ENCODE results near the gene WFDC5. TPM values are rescaled to one million over a fixed set of nuclear protein-coding genes. Genes with fewer than 3 reads are reported as not detected.

WFDC5 gene
- total RNA-seq, 3 donors from 2014 or later = not detected

GRCh38 chr20:45077559-45077958 is 37.4 kb downstream of the WFDC5 start:
- Histone ChIP-seq H3K9me3 (peaks cover 5% of the 10 kb centered on the region), H3K36me3 (ENCODE audit: low read depth) (peaks cover 15% of the 10 kb centered on the region), H3K4me1 (ENCODE audit: low read depth) (no peaks in the 10 kb centered on the region), H3K4me3 (no peak overlapping the region)
- no peak for ATAC-seq
- intact Hi-C loops (cut with DNase I, micrococcal nuclease) = no loop called here
- TF ChIP-seq, protein P1, sequence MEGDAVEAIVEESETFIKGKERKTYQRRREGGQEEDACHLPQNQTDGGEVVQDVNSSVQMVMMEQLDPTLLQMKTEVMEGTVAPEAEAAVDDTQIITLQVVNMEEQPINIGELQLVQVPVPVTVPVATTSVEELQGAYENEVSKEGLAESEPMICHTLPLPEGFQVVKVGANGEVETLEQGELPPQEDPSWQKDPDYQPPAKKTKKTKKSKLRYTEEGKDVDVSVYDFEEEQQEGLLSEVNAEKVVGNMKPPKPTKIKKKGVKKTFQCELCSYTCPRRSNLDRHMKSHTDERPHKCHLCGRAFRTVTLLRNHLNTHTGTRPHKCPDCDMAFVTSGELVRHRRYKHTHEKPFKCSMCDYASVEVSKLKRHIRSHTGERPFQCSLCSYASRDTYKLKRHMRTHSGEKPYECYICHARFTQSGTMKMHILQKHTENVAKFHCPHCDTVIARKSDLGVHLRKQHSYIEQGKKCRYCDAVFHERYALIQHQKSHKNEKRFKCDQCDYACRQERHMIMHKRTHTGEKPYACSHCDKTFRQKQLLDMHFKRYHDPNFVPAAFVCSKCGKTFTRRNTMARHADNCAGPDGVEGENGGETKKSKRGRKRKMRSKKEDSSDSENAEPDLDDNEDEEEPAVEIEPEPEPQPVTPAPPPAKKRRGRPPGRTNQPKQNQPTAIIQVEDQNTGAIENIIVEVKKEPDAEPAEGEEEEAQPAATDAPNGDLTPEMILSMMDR (IDR thresholded peaks at IDR 0.05) = no peak
- DNase-seq = no peak

GRCh38 chr20:45073221-45073620 is 41.8 kb downstream of the WFDC5 start:
- Histone ChIP-seq H3K9me3 (no peaks in the 10 kb centered on the region), H3K36me3 (ENCODE audit: low read depth) (peaks cover 15% of the 10 kb centered on the region), H3K4me3 (no peak overlapping the region), H3K4me1 (ENCODE audit: low read depth) (no peaks in the 10 kb centered on the region)
- intact Hi-C loops (cut with DNase I, micrococcal nuclease) = no loop called here
- no peak for DNase-seq
- ATAC-seq = no peak
- TF ChIP-seq, protein P1 (IDR thresholded peaks at IDR 0.05) = no peak

DNA sequence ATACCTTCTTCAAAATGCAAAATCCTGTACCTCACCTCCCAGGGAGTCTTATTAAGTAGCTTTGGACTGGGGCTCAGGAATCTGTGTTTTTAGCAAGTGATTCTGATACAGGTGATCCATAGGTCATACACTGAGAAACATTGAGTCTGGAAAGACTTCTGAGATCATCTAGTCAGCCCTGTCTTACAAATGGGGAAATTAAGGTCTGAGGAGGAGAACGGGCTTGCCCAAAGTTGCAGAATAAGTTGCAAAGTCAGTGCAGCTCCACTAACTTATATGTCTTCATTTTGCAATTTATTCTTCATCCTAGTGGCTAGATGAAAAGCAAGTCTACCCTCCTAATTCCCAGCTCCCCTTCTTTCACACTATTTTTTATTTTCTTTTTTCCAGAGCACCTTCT is 42.9 kb downstream of the WFDC5 start:
- no peaks in the 10 kb centered on the region for H3K9me3 ChIP-seq
- intact Hi-C loops (cut with DNase I, micrococcal nuclease) = no loop called here
- peaks cover 15% of the 10 kb centered on the region for H3K36me3 ChIP-seq (ENCODE audit: low read depth)
- ATAC-seq (no peak), DNase-seq (no peak)
- TF ChIP-seq, protein P1 (IDR thresholded peaks at IDR 0.05) = no peak
- no peak overlapping the region for H3K4me3 ChIP-seq
- H3K4me1 ChIP-seq (ENCODE audit: low read depth) = no peaks in the 10 kb centered on the region

DNA sequence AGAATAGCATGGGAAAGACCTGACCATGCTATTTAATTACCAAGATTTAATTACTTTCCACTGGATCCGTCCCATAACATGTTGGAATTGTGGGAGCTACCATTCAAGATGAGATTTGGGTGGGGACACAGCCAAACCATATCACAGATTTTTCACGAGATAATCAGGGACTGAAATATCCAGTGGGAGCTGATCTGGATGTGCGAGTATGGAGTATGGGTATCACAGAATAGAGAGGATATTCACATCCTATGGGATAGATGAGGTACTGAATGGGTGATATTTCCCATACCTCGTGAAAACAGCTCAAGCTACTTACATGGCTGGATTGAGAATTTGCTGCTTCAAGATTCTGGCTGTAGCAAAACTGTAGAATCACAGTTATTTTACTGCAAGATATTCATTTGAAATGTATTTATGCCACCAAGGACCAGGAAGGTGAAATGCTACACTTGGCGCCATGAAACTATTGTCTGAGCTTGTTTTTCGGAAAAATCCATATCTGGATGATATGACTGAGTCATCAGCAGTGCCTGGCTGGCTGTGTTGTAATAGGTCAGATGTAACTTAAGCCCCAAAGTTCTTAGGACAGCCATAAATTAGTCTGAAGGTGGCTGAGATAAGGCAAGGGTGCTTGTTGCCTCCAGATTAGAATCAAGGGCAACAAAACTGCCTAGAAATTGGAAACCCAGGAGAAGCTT is 43.9 kb downstream of the WFDC5 start:
- no peak for ATAC-seq
- Histone ChIP-seq H3K36me3 (ENCODE audit: low read depth) (peaks cover 11% of the 10 kb centered on the region), H3K4me3 (no peak overlapping the region), H3K4me1 (ENCODE audit: low read depth) (no peaks in the 10 kb centered on the region), H3K9me3 (no peaks in the 10 kb centered on the region)
- intact Hi-C loops (cut with DNase I, micrococcal nuclease) = no loop called here
- TF ChIP-seq, protein P1 (IDR thresholded peaks at IDR 0.05) = no peak
- no peak for DNase-seq

DNA sequence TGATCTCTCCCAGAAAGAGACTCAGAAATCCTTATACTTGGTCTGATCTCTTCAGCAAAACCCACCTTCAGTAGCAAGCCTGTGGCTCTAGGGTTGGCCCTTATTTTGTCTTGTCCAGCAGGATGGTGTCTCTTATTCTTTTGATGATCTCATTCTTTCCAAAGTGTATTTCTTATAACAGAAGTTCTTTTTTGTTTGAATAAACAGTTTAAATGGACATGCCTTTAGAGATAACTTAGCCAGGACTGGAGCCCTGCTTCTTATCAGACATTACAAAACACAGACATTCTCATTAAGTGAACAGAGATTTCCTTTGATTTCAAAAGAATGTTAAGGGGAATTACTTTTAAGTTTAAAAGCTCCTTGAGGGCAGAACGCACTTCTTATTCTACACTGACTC is 45.7 kb downstream of the WFDC5 start:
- no peaks in the 10 kb centered on the region for H3K9me3 ChIP-seq
- TF ChIP-seq, protein P1 (IDR thresholded peaks at IDR 0.05) = no peak
- no peaks in the 10 kb centered on the region for H3K4me1 ChIP-seq (ENCODE audit: low read depth)
- intact Hi-C loops (cut with DNase I, micrococcal nuclease) = no loop called here
- ATAC-seq (no peak), DNase-seq (no peak)
- H3K4me3 ChIP-seq = no peak overlapping the region
- no peaks in the 10 kb centered on the region for H3K36me3 ChIP-seq (ENCODE audit: low read depth)

DNA sequence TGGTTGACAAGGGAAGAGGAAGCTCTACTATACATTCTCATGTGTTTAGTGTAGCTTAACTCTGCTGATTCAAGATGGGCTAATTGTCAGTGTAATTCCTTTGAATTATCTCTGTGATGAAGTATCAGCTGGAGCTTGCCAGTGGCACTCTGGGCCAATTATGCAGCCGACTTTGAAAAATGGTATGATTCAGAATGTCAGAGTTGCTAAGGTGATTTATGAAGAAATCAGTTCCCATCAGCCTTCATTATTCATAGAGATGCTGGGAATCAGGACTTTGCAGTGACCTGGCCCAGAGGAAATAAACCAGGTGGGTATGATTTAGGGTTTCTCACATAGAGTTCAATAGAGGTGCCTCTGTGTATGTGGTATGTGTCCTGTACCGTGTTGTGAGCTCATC is 47.4 kb downstream of the WFDC5 start:
- intact Hi-C loops (cut with DNase I, micrococcal nuclease) = no loop called here
- no peak overlapping the region for H3K4me3 ChIP-seq
- H3K9me3 ChIP-seq = no peaks in the 10 kb centered on the region
- peaks cover 3% of the 10 kb centered on the region for H3K4me1 ChIP-seq (ENCODE audit: low read depth)
- ATAC-seq (no peak), DNase-seq (no peak)
- H3K36me3 ChIP-seq (ENCODE audit: low read depth) = no peaks in the 10 kb centered on the region
- TF ChIP-seq, protein P1 (IDR thresholded peaks at IDR 0.05) = no peak

Measured in mucosa of descending colon (tissue), 3 donors.